Endometrial microvascular endothelial cells (primary cell): Measurements from ENCODE around the gene CLSTN1. TPM values are rescaled to one million over a fixed set of nuclear protein-coding genes. Genes with fewer than 3 reads are reported as not detected.
"Not testable (repeated sequence)": the region's sequence is repeated elsewhere in the genome, so short reads cannot be mapped to it uniquely, and the experiment has no call there.

Experiments used
- in situ Hi-C: cut with HindIII; loops from 2 replicates; pipeline ENCODE4 v1.10.0; 2017; ENCODE audit warnings: low sequenced_read_pairs, low pct_unique_long_range_greater_than_20kb; ENCODE audit errors: inconsistent ontology term
- total RNA-seq: library from RNA; depleted of rRNA; stranded (reverse); fragments of >200 nt; gene quantifications from one replicate; pipeline ENCODE4 v1.2.3, GENCODE V29; 2015; ENCODE audit errors: inconsistent ontology term

The CLSTN1 gene
- total RNA-seq, 1 donor from 2014 or later = 98.4 TPM

DNA sequence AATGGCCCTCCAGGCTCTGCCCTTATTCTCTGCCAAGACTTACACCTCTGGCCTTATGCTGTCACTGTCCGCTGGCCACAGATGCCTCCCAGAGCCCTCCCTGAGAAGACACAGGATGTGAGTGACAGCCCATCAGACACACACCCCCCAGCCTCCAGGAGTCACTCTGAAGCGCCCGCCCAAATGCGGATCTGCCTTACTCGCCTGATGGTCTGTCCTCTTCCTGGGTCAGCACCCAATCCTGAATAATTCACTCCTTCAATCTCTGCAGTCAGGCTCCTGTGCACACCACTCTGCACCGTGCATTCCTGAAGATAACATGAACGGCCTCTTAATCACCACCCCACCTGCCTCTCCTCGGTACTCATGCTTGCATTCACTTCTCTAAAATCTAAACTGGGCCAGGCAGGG, 14.7 kb downstream of the CLSTN1 start:
- in situ Hi-C loops = no loop called here

DNA sequence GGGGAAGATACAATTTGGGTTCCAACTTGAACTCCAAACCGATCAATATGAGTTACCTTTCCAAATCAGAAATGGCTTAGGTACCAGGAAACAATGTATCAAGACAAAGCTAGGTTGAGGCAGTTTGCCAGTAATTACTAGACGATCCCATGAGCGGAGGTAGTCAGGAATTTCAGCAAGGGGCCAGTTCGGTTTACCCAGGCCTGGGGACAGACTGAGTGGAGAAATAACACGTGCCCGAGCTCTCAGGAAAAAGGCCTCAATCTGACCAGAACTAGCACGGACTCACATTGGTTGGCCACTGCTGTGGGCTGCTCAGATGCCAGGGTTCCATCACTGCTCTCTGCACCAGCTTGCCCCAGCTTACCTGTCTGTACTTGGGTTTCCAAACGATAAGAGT, 15.3 kb downstream of the CLSTN1 start:
- in situ Hi-C loops = no loop called here

DNA sequence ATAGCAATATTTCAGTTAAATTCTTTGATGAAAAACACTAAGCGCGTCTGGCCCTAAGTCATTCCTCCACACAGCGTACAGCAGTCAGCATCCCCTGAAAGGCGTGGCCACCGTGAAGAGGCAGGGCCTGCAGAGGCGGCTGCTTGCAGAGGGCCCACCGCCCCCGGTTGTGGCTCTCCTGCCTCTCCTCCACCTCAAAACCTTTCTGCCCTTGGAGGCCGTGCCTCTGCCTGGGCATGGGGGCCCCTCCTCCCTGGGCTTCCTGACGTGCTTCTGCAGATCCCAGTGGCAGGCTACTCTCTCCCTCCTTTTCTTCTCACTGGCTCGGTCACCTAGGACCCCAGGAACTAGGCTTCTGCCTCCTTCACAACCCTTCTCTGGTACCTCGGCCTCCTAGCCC, 16.2 kb downstream of the CLSTN1 start:
- in situ Hi-C loops = no loop called here

DNA sequence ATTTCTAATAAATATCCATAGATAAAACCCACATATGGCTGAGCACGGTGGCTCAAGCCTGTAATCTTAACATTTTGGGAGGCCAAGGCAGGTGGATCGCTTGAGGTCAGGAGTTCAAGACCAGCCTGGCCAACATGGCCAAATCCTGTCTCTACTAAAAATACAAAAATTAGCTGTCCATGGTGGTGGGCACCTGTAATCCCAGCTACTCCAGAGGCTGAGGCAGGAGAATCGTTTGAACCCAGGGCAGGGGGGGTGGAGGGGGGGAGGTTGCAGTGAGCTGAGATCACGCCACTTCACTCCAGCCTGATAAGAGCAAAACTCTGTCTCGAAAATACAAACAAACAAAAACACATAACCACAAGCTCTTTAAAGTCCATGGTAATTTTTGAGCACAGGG, 17.8 kb downstream of the CLSTN1 start:
- in situ Hi-C loops = not testable (repeated sequence)

DNA sequence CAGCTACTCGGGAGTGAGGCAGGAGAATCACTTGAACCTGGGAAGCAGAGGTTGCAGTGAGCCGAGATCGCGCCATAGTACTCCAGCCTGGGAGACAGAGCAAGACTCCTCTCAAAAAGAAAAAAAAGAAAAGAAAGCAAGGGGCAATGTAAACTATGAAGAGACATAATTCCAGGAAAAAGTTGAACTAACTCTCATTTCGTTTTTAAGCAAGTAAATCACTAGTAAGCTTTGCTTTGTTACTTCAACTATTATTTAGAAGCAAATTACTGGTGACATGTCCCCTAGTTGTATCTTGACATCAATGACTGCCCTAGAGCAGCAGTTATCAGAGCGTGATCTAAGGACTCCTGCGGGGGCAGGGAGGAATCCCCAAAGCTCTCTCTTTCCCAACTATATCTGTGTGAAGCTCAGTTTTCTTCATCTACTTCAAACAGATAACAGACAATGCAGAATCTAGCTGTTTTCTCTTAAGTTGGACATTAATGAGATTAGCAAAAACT, 18.7 kb downstream of the CLSTN1 start:
- in situ Hi-C loops = no loop called here

DNA sequence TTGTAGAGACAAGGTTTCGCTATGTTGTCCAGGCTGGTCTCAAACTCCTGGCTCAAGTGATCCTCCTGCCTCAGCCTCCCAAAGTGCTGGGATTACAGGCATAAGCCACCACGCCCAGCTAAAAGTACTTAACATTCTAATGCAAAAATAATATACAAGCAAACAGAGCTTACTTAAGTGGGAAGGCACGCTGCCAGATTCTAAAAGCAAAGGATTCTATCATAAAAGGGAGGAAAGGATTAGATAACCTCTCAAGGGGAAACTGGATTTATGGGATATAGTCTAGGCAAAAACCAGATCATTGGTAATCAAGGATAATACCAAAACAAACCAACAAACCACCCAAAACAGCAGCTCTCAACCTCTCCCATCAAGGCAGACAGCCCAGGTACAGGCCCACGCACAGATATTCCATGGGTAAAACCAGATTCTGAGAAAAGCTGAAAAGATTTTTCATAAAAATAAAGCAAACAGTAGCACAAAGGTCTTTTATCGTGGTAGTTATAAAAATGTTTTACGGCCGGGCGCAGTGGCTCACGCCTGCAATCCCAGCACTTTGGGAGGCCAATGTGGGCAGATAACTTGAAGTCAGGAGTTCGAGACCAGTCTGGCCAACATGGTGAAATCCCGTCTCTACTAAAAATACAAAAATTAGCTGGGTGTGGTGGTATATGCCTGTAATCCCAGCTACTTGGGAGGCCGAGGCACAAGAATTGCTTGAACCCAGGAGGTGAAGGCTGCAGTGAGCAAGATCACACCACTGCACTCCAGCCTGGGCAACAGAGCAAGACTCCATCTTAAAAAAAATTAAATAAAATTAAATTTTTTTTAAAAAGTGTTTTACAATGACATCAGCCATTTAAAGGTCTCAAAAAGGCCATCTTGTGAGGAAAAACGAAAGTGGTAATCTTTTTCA, 20.5 kb downstream of the CLSTN1 start:
- in situ Hi-C loops = not testable (repeated sequence)

DNA sequence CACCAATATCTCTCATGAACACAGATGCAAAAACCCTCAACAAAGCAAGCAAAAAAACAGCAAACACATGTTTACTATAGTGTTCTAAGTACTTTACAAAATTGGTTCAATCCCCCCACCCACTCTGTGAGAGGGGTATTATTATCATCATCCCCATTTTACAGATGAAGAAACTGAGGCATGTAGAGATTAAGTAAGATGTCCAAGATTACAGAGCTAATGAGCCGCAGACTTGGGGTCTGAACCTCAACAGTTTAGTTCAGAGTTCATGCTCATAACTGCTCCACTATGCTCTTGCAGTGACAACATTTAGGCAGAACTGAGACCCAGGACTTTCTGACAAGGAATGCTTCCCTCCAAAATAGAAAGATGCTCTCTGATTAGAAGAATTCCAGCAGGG, 21.9 kb downstream of the CLSTN1 start:
- in situ Hi-C loops = no loop called here

DNA sequence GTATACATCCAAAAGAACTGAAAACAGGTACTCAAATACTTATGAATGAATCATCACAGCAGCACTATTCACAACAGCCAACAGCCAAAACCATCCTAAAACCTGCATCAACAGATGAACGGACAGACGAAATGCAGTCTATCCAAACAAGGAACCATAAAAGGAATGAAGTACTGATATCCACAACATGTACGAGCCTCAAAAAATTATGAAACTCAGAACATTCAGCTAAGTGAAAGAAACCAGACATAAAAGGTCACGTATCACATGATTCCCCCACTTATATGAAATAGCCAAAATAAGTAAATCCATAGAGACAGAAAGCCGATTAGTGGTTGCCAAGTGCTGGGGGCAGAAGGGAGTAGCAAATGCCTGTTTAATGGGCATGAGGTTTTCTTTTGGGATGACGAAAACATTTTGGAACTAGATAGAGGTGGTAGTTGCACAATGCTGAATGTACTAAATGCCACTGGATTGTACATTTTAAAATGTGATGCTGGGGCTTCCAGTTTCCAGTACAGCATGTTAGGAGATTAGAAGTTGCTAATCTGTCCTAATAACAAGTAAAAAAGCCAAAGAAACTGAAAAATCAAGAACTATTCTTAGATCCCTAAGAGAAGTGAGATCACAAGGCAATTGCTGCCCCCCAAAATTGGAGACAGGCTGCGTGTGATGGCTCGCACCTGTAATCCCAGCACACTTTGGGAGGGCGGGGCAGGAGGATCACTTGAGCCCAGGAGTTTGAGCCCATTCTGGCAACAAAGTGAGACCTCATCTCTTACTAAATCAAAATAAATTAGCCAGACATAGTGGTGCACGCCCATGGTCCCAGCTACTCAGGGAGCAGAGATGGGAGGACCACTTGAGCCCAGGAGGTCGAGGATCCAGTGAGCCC, 25.3 kb downstream of the CLSTN1 start:
- in situ Hi-C loops = loop anchor here (25.0 kb wide), 1 partner anchor 89 kb away; no protein-coding TSS in a partner anchor

DNA sequence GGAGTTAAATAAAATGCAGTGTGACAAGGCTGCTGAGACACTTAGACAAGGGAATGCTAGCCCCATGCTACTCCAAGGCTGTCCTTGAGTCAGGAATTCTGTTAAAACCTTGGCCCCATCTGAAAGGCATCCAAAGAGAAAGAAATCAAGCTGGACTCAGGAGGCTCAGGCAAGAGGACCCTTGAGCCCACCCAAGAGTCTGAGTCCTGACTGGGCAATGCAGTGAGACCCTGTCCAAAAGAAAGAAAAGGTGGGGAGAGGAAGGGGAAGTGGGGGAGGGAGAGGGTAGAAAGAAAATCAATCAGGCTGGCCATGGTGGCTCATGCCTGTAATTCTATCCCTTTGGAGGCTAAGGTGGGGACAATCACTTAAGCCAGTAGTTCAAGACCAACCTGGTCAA, 26.7 kb downstream of the CLSTN1 start:
- in situ Hi-C loops = loop anchor here (25.0 kb wide), 1 partner anchor 90 kb away; no protein-coding TSS in a partner anchor

DNA sequence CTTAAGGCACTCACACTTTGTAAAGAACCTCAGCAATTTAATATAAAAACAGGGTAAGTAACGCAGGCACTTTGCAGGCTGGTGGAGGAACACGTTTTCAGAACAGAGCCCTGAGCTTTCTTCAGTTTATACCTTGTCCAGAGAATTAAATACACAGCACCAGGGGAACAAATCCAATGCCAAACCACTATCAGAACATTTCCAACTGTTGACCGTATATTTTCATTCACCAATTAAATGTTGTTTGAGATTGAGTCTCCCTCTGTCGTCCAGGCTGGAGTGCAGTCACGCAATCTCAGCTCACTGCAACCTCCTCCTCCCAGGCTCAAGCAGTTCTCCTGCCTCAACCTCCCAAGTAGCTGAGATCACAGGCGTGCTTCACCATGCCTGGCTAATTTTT, 29.7 kb downstream of the CLSTN1 start:
- in situ Hi-C loops = loop anchor here (25.0 kb wide), 1 partner anchor 93 kb away; no protein-coding TSS in a partner anchor

DNA sequence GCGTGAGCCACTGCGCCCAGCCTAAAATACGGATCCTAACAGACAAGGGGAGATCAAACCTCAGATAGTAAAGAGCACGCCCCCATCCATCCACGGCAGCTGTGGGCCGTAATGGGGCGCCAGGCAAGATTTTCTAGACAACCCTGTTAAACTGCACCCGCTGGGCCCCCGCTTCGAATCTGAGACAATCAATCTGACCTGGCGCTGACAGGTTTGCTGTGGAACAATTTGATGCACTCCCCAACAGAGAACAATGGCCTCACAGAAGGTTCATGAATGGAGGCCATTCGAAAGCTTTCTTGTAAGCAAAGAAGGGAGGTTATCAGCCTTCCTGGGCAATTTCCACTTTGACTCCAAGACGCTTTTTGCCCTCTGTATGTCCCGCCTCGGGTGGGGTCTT, 30.5 kb downstream of the CLSTN1 start:
- in situ Hi-C loops = loop anchor here (25.0 kb wide), 1 partner anchor 94 kb away; no protein-coding TSS in a partner anchor

DNA sequence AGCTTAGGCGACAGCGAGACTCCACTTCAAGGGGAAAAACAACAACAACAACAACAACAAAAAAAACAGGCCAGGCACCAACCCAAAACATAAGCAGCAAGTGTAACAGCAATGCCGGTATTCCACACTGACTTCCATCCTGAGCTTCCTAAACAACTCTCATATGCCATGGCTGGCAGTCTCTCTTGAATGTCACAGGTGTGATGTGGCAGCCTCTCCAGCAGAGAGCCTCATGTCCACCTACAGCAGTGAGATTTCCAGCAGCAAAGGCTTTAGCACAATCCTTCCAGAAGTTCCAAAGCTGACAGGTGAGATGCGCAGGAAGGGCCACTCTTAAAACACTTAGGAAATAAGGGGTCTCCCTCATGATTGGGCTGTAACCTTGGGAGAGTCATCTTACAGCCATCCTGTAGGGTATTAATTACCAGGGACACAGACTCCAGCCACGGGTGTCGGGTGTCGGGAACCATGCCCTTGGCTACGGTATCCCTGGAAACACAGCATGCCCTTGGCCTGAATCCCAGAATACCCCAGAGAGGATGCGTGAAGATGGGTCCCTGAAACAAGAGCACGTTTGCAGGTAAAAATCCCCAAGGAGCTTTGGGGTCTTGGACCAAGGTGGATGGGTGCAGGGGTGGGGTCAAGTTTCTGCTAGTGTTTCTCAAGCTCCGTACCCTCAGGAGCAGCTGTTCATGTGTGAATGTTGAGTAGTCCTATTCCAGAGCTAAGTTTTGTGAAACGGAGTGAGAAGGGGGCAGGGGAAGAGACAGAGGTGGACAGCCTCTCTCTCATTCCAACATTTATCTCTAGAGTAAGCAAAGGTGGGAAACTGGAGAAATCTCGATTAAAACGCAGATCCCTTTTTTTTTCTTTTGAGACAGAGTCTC, 31.4 kb downstream of the CLSTN1 start:
- in situ Hi-C loops = loop anchor here (25.0 kb wide), 1 partner anchor 95 kb away; no protein-coding TSS in a partner anchor

DNA sequence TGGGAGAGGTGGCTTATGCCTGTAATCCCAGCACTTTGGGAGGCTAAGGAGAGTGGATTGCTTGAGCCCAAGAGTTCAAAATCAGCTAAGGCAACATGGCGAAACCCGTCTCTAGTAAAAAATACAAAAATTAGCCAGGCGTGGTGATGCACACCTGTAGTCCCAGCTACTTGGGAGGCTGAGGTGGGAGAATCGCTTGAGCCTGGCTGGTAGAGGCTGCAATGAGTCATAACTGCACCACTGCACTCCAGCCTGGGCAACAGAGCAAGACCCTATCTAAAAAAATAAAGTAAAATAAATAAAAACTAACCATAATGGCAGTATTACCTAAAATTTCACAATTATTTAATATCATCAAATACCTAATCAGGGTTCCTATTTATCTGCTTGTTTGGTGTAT, 34.1 kb downstream of the CLSTN1 start:
- in situ Hi-C loops = loop anchor here (25.0 kb wide), 1 partner anchor 98 kb away; no protein-coding TSS in a partner anchor

DNA sequence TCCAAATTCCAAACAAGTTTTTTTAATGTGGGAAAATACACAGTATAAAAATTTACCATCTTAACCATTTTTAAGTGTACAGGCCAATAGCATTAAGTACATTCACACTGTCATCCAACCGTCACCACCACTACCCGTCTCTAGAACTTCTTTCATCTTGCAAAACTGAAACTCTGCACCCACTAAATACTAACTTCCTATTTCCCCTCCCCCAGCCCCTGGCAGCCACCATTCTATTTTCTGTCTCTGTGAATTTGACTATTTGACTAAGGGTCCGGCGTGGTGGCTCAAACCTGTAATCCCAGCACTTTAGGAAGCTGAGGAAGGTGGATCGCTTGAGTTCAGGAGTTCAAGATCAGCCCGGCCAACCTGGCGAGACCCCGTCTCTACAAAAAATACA, 36.1 kb downstream of the CLSTN1 start:
- in situ Hi-C loops = loop anchor here (25.0 kb wide), 1 partner anchor 100 kb away; no protein-coding TSS in a partner anchor

DNA sequence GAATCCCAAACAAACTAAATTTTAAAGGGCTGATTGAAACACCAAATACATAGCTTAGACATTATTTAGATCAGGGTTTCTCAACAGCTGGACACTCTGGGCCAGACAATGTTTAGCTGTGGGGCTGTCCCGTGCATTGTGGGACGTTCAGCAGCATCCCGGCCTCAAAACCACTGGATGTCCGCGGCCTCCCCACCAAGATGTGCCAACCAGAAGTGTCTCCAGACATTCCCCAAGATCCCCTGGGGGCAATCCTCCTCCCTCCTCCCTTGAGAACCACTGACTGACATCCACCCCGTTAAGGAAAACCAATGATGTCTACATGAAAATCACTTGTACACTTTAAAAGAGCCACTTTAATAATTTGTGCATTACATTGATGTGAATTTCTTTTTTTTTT, 38.4 kb downstream of the CLSTN1 start:
- in situ Hi-C loops = loop anchor here (25.0 kb wide), 1 partner anchor 102 kb away; no protein-coding TSS in a partner anchor

DNA sequence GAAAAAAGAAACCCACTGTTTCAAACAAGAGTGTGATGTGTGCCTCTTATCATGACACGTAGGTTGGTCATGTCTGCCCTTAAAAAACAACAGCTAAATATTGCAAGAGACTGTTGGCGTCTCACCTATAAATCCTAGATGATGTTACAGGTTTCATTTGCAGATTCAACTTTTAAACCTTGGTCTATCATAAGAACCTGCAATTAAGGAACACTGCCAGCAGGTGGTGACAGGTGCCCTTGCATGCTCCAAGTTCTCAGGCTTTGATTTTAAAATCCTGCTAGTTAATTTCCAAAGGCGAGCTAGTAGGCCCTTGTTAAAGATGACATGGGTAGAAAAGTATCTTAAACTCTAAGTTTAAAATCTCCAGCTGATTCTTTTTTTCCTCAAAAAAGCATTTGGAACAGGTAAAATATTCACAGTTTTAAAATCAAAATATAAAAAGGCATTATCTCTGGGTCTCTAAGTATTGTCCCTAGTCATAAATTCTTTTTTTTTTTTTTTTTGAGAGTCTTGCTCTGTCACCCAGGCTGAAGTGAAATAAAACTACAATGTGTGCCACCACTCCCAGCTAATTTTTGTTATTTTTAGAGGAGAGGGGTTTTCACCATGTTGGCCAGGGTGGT, 39.1 kb downstream of the CLSTN1 start:
- in situ Hi-C loops = loop anchor here (25.0 kb wide), 1 partner anchor 103 kb away; no protein-coding TSS in a partner anchor

DNA sequence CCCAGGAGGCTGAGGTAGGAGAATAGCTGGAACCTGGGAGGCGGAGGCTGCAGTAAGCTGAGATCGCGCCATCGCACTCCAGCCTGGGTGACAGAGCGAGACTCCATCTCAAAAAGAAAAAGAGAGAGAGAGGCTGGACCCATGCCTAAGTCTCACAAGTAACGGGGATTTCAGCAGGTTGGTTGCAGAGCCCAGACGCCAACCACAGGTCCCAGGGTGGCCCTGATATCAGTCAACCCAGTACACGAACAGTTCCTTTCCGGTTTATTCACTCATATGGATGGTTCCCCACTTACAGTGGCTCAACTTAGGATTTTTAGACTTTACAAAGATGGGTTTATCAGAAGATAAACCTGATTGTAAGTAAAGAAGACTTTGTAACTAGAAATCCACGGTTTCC, 40.9 kb downstream of the CLSTN1 start:
- in situ Hi-C loops = loop anchor here (25.0 kb wide), 1 partner anchor 104 kb away; no protein-coding TSS in a partner anchor
